HG02571 (cell line): ENCODE data around the gene PLCB1.
A peak's percentile ranks its signal among the peaks of the same experiment; 100 is the strongest.

Source experiments
- ATAC-seq: cut with Tn5 transposase; IDR thresholded peaks from one replicate; pipeline ENCODE4 v1.9.1; 2021; ENCODE audit warnings: mild to moderate bottlenecking, moderate library complexity; ENCODE audit not compliant: unreplicated experiment

PLCB1 gene

GRCh38 chr20:8671370-8671961, 539.4 kb downstream of the PLCB1 start:
- ATAC-seq = no peak

- ATAC-seq = no peak
These were observed 541.0 kb downstream of the PLCB1 start for GRCh38 chr20:8673116-8673515.

- no peak for ATAC-seq
These were observed 543.8 kb downstream of the PLCB1 start for GRCh38 chr20:8675896-8676295.

GRCh38 chr20:8678098-8678776, 546.2 kb downstream of the PLCB1 start:
- no peak for ATAC-seq

- no peak for ATAC-seq
These were observed 557.3 kb downstream of the PLCB1 start for GRCh38 chr20:8689337-8689736.

- no peak for ATAC-seq
These were observed 558.0 kb downstream of the PLCB1 start for GRCh38 chr20:8690074-8690473.

GRCh38 chr20:8693709-8694108, 561.6 kb downstream of the PLCB1 start:
- no peak for ATAC-seq

GRCh38 chr20:8700756-8701155, 568.7 kb downstream of the PLCB1 start:
- ATAC-seq = no peak

GRCh38 chr20:8706961-8707700, 575.1 kb downstream of the PLCB1 start:
- ATAC-seq = no peak

- ATAC-seq = no peak
These were observed 577.6 kb downstream of the PLCB1 start for GRCh38 chr20:8709627-8710026.

- ATAC-seq = no peak
These were observed 579.4 kb downstream of the PLCB1 start for GRCh38 chr20:8711501-8711900.

- no peak for ATAC-seq
These were observed 582.1 kb downstream of the PLCB1 start for GRCh38 chr20:8714206-8714605.

- no peak for ATAC-seq
These were observed 586.2 kb downstream of the PLCB1 start for GRCh38 chr20:8718279-8718678.

GRCh38 chr20:8720089-8720488, 588.0 kb downstream of the PLCB1 start:
- no peak for ATAC-seq

GRCh38 chr20:8721098-8721497, 589.0 kb downstream of the PLCB1 start:
- no peak for ATAC-seq

GRCh38 chr20:8722277-8722928, 590.3 kb downstream of the PLCB1 start:
- ATAC-seq = no peak

GRCh38 chr20:8723296-8723695, 591.2 kb downstream of the PLCB1 start:
- no peak for ATAC-seq

- no peak for ATAC-seq
These were observed 592.8 kb downstream of the PLCB1 start for GRCh38 chr20:8724884-8725283.

GRCh38 chr20:8726460-8726859, 594.4 kb downstream of the PLCB1 start:
- no peak for ATAC-seq

- no peak for ATAC-seq
These were observed 602.9 kb downstream of the PLCB1 start for GRCh38 chr20:8735014-8735413.

GRCh38 chr20:8735674-8736073, 603.6 kb downstream of the PLCB1 start:
- no peak for ATAC-seq

- ATAC-seq = peak; percentile 89
These were observed 608.2 kb downstream of the PLCB1 start for GRCh38 chr20:8740265-8740664.
